HepG2 (cell line): ENCODE results near the gene NPB. TPM values are rescaled to one million over a fixed set of nuclear protein-coding genes. Genes with fewer than 3 reads are reported as not detected.

Experiments used
- CCDC6 ChIP-seq: sonication (generic); formaldehyde crosslinking; IDR thresholded peaks from 2 replicates; pipeline ENCODE4 v1.8.1; 2022; ENCODE audit warnings: mild to moderate bottlenecking, missing genetic modification reagents, moderate library complexity
- KAT8 ChIP-seq: IDR thresholded peaks from 2 replicates; pipeline ENCODE4 v1.6.1; 2016; ENCODE audit warnings: missing genetic modification reagents, missing compliant biosample characterization
- NAIF1 ChIP-seq: sonication (generic); formaldehyde crosslinking; IDR thresholded peaks from 2 replicates; pipeline ENCODE4 v1.5.0; 2020; ENCODE audit warnings: mild to moderate bottlenecking, missing genetic modification reagents, borderline replicate concordance
- NBN ChIP-seq: fragments of 450-650 bp; conservative IDR thresholded peaks from 2 replicates; pipeline ENCODE4 v1.6.1; 2017
- NCOA2 ChIP-seq: sonication (generic); formaldehyde crosslinking; IDR thresholded peaks from 2 replicates; pipeline ENCODE4 v1.8.0; 2022; ENCODE audit warnings: inconsistent platforms
- PTBP1 ChIP-seq: fragments of 200-400 bp; formaldehyde crosslinking; IDR thresholded peaks from 2 replicates; pipeline ENCODE4 v1.6.1; 2018; ENCODE audit warnings: low read length, low read depth; ENCODE audit not compliant: poor library complexity, severe bottlenecking
- REPIN1 ChIP-seq: sonication (generic); formaldehyde crosslinking; IDR thresholded peaks from 2 replicates; pipeline ENCODE4 v1.8.0; 2022; ENCODE audit warnings: missing genetic modification reagents, low read depth, mild to moderate bottlenecking, borderline replicate concordance
- SNAI1 ChIP-seq: sonication (generic); formaldehyde crosslinking; IDR thresholded peaks from 2 replicates; pipeline ENCODE4 v1.5.0; 2020; ENCODE audit warnings: mild to moderate bottlenecking, missing genetic modification reagents, borderline replicate concordance
- TMF1 ChIP-seq: sonication (generic); formaldehyde crosslinking; IDR thresholded peaks from 2 replicates; pipeline ENCODE4 v1.8.1; 2022; ENCODE audit warnings: low read depth, missing genetic modification reagents
- YEATS2 ChIP-seq: sonication (generic); formaldehyde crosslinking; IDR thresholded peaks from 2 replicates; pipeline ENCODE4 v1.4.0; 2020; ENCODE audit warnings: missing genetic modification reagents, borderline replicate concordance
- ZBTB21 ChIP-seq: sonication (generic); formaldehyde crosslinking; IDR thresholded peaks from 2 replicates; pipeline ENCODE4 v1.4.0; 2020; ENCODE audit warnings: missing genetic modification reagents
- ZBTB7B ChIP-seq: sonication (generic); formaldehyde crosslinking; IDR thresholded peaks from 2 replicates; pipeline ENCODE4 v1.4.0; 2020; ENCODE audit warnings: missing genetic modification reagents
- ZNF136 ChIP-seq: sonication (generic); formaldehyde crosslinking; IDR thresholded peaks from 2 replicates; pipeline ENCODE4 v1.8.1; 2022; ENCODE audit warnings: low read depth, mild to moderate bottlenecking, moderate library complexity, missing genetic modification reagents
- ZNF337 ChIP-seq: sonication (generic); formaldehyde crosslinking; IDR thresholded peaks from 2 replicates; pipeline ENCODE4 v1.5.1; 2020; ENCODE audit warnings: missing genetic modification reagents, low read depth, mild to moderate bottlenecking, borderline replicate concordance
- ZNF460 ChIP-seq: sonication (generic); formaldehyde crosslinking; IDR thresholded peaks from 2 replicates; pipeline ENCODE4 v1.5.1; 2020; ENCODE audit warnings: missing genetic modification reagents, mild to moderate bottlenecking, borderline replicate concordance
- ZNF850 ChIP-seq: sonication (generic); formaldehyde crosslinking; conservative IDR thresholded peaks from 2 replicates; pipeline ENCODE4 v1.9.0; 2021; ENCODE audit warnings: mild to moderate bottlenecking, missing genetic modification reagents
- polyA plus RNA-seq, 8 experiments: library from polyadenylated mRNA; depleted of rRNA in 3 of 8; stranded (reverse) in 7 of 8; unstranded in 1 of 8; fragments of >200 nt; fragmentation: Illumina TruSeq in 4 of 8; extraction: Trizol in 4 of 8; gene quantifications; 2 replicates each; pipeline versions ENCODE4 v1.2.1 to v1.2.3, GENCODE V29; 2011 to 2016; ENCODE audit warnings: low read depth in 4 of 8, missing spikeins in 1 of 8, mixed read lengths in 1 of 8; ENCODE audit not compliant: insufficient read depth in 1 of 8
- total RNA-seq, 5 experiments: library from RNA; depleted of rRNA; stranded (reverse); fragments of >200 nt; fragmentation: Illumina TruSeq; extraction: Trizol; gene quantifications; 2 replicates each; pipeline ENCODE4 v1.2.3, GENCODE V29; 2016; ENCODE audit warnings: low read depth in 1 of 5
- TF ChIP-seq, protein P1 (sequence below): sonication (generic); formaldehyde crosslinking; IDR thresholded peaks from 2 replicates; pipeline ENCODE4 v1.5.1; 2020; ENCODE audit warnings: missing genetic modification reagents, mild to moderate bottlenecking, borderline replicate concordance
- TF ChIP-seq, protein P2 (sequence below): sonication (generic); formaldehyde crosslinking; conservative IDR thresholded peaks from 2 replicates; pipeline ENCODE4 v1.4.0; 2020; ENCODE audit warnings: missing genetic modification reagents
- TF ChIP-seq, protein P3 (sequence below): sonication (generic); formaldehyde crosslinking; IDR thresholded peaks from 2 replicates; pipeline ENCODE4 v1.5.0; 2020; ENCODE audit warnings: missing genetic modification reagents
- TF ChIP-seq, protein P4 (sequence below): sonication (generic); formaldehyde crosslinking; IDR thresholded peaks from 2 replicates; pipeline ENCODE4 v1.4.0; 2020; ENCODE audit warnings: missing genetic modification reagents
- TF ChIP-seq, protein P5 (sequence below): sonication (generic); formaldehyde crosslinking; IDR thresholded peaks from 2 replicates; pipeline ENCODE4 v1.4.0; 2020; ENCODE audit warnings: missing genetic modification reagents, borderline replicate concordance

The NPB gene
- total and polyA plus RNA-seq, 2 of the 13 experiments (the other 11 are each of a cell fraction or from before 2014, with no cell fraction given) = 0.11 to 0.93 TPM

DNA sequence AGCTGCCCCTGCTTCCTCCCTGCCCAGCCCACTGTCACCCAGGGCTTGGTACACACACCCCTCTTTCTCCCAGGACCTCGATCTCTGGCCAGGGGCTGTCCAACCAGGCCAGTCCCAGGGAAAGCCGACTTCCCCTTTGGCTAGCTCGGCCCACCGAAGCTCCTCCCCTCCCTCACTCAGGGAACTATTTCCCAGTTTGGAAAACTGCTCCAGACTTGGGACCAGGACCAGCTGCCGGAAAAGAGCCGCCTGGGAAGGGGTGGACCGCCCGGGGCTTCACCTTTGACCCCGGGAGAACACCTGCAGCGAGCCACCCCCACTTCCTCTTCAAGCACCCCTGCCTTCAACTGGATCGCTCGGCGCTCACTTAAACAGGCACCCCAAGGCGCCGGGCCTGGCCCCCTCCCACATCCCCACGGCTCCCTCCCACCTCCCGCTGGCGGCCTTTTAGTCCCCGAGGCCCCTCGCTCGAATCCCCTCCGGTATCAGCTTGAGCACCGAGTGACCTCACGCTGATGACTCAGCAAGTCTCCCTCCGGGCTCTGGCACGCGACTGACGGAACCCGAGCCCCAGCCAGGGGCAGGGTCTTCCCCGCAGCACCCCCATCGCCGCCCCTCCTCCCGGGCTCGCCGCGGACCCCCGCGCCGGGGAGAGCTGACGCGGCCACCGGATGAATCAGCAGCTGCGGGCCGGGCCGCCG, 24.6 kb downstream of the NPB start (continued):
- TF ChIP-seq ZNF136 (CRISPR knock-in tag) (no peak), NCOA2 (CRISPR knock-in tag) (peak; percentile 8; the same call in 1 of the 2 replicates), KAT8 (peak; percentile 50), CCDC6 (CRISPR knock-in tag) (no peak), NBN (no peak), ZBTB21 (CRISPR knock-in tag) (no peak; the same call in 1 of the 2 replicates), SNAI1 (CRISPR knock-in tag) (peak; percentile 98), NAIF1 (no peak), YEATS2 (peak; percentile 52; the same call in 1 of the 2 replicates), ZNF337 (CRISPR knock-in tag) (no peak), ZBTB7B (CRISPR knock-in tag) (peak; percentile 58; the same call in 1 of the 2 replicates), REPIN1 (no peak), PTBP1 (peak; percentile 37), TMF1 (CRISPR knock-in tag) (no peak), ZNF460 (CRISPR knock-in tag) (peak; percentile 41; the same call in 1 of the 2 replicates), ZNF850 (no peak)
- TF ChIP-seq, protein P1, sequence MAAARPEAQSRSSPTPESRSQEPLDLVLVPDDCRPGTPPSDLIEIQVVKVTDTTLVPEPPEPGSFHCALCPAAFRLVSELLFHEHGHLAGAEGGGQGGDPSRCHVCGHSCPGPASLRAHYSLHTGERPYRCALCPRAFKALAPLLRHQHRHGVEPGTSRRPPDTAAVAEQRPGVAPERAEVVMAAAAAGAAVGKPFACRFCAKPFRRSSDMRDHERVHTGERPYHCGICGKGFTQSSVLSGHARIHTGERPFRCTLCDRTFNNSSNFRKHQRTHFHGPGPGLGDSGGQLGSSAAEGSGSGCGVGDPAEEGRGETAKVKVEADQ (CRISPR knock-in tag) = no peak
- TF ChIP-seq, protein P2, sequence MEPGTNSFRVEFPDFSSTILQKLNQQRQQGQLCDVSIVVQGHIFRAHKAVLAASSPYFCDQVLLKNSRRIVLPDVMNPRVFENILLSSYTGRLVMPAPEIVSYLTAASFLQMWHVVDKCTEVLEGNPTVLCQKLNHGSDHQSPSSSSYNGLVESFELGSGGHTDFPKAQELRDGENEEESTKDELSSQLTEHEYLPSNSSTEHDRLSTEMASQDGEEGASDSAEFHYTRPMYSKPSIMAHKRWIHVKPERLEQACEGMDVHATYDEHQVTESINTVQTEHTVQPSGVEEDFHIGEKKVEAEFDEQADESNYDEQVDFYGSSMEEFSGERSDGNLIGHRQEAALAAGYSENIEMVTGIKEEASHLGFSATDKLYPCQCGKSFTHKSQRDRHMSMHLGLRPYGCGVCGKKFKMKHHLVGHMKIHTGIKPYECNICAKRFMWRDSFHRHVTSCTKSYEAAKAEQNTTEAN (CRISPR knock-in tag) = no peak; the same call in 1 of the 2 replicates
- TF ChIP-seq, protein P3, sequence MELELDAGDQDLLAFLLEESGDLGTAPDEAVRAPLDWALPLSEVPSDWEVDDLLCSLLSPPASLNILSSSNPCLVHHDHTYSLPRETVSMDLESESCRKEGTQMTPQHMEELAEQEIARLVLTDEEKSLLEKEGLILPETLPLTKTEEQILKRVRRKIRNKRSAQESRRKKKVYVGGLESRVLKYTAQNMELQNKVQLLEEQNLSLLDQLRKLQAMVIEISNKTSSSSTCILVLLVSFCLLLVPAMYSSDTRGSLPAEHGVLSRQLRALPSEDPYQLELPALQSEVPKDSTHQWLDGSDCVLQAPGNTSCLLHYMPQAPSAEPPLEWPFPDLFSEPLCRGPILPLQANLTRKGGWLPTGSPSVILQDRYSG (CRISPR knock-in tag) = no peak
- TF ChIP-seq, protein P4, sequence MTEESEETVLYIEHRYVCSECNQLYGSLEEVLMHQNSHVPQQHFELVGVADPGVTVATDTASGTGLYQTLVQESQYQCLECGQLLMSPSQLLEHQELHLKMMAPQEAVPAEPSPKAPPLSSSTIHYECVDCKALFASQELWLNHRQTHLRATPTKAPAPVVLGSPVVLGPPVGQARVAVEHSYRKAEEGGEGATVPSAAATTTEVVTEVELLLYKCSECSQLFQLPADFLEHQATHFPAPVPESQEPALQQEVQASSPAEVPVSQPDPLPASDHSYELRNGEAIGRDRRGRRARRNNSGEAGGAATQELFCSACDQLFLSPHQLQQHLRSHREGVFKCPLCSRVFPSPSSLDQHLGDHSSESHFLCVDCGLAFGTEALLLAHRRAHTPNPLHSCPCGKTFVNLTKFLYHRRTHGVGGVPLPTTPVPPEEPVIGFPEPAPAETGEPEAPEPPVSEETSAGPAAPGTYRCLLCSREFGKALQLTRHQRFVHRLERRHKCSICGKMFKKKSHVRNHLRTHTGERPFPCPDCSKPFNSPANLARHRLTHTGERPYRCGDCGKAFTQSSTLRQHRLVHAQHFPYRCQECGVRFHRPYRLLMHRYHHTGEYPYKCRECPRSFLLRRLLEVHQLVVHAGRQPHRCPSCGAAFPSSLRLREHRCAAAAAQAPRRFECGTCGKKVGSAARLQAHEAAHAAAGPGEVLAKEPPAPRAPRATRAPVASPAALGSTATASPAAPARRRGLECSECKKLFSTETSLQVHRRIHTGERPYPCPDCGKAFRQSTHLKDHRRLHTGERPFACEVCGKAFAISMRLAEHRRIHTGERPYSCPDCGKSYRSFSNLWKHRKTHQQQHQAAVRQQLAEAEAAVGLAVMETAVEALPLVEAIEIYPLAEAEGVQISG = peak; percentile 69; the same call in 1 of the 2 replicates
- TF ChIP-seq, protein P5, sequence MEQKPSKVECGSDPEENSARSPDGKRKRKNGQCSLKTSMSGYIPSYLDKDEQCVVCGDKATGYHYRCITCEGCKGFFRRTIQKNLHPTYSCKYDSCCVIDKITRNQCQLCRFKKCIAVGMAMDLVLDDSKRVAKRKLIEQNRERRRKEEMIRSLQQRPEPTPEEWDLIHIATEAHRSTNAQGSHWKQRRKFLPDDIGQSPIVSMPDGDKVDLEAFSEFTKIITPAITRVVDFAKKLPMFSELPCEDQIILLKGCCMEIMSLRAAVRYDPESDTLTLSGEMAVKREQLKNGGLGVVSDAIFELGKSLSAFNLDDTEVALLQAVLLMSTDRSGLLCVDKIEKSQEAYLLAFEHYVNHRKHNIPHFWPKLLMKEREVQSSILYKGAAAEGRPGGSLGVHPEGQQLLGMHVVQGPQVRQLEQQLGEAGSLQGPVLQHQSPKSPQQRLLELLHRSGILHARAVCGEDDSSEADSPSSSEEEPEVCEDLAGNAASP = 0 out of 2 replicates have a peak, but pooled peaks have one; percentile 16
